VCaP (cell line): ENCODE data around the gene BSG.

Experiments used
- H3K27ac ChIP-seq: fragments of 450-650 bp; 2 replicates; pipeline ENCODE4 v1.5.1; 2017
- TF ChIP-seq, protein P1 (sequence below): fragments of 450-650 bp; conservative IDR thresholded peaks from 2 replicates; pipeline ENCODE4 v1.5.1; 2017; ENCODE audit warnings: mild to moderate bottlenecking, moderate library complexity

Gene BSG

DNA sequence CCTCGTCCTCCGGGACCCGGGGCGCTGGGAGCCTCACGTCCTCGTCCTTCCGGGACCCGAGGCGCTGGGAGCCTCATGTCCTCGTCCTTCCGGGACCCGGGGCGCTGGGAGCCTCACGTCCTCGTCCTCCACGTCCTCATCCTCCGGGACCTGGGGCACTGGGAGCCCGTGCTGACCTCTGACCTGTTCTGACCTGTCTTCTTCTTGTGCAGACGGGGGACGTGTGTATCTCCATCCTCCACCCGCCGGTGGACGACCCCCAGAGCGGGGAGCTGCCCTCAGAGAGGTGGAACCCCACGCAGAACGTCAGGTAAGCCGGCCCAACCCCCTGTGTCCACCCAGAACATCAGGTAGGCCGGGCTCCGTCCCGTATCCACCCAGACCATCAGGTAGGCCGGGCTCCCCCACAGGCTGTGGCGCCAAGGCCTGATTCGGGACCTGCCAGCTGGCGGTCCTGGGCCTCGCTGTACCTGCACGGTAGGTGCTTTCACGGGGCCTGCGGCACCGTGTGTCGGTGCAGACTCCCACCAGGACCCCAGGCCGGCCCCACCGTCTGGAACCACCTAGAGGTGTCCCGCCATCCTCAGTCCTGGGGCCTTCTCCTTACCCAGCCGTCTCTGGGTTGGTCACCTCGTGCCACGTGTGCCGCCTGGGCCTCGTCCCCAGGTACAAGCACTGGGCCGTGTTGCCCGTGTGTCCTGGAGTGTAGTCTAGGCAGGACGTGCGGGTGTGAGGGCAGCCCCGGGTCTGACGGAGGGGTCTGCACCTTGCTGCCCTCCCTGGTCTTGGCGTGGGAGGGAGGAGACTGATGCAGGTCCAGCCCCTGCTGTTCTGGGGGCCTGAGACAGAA, 36.1 kb upstream of the BSG start:
- no peak overlapping the region for H3K27ac ChIP-seq
- TF ChIP-seq, protein P1, sequence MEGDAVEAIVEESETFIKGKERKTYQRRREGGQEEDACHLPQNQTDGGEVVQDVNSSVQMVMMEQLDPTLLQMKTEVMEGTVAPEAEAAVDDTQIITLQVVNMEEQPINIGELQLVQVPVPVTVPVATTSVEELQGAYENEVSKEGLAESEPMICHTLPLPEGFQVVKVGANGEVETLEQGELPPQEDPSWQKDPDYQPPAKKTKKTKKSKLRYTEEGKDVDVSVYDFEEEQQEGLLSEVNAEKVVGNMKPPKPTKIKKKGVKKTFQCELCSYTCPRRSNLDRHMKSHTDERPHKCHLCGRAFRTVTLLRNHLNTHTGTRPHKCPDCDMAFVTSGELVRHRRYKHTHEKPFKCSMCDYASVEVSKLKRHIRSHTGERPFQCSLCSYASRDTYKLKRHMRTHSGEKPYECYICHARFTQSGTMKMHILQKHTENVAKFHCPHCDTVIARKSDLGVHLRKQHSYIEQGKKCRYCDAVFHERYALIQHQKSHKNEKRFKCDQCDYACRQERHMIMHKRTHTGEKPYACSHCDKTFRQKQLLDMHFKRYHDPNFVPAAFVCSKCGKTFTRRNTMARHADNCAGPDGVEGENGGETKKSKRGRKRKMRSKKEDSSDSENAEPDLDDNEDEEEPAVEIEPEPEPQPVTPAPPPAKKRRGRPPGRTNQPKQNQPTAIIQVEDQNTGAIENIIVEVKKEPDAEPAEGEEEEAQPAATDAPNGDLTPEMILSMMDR = no peak

DNA sequence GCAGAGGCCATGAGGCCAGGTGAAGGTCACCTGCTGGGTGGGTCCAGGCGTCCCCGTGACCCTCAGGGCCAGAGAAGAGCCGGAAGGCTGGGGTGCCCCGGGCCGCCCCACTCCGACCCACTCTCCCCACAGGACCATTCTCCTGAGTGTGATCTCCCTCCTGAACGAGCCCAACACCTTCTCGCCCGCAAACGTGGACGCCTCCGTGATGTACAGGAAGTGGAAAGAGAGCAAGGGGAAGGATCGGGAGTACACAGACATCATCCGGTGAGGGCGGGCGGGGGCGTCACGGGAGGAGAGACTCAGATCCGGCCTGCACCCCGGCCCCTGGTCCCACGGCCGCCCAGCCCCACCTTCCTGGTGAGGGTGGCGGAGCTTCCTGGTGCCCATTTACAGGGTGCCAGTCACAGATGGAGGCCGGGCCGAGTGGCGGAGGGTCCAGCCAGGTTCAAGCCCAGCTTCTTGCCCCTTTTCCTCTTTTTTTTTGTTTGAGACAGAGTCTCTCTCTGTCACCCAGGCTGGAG, 35.5 kb upstream of the BSG start:
- no peak overlapping the region for H3K27ac ChIP-seq
- TF ChIP-seq, protein P1 = no peak

DNA sequence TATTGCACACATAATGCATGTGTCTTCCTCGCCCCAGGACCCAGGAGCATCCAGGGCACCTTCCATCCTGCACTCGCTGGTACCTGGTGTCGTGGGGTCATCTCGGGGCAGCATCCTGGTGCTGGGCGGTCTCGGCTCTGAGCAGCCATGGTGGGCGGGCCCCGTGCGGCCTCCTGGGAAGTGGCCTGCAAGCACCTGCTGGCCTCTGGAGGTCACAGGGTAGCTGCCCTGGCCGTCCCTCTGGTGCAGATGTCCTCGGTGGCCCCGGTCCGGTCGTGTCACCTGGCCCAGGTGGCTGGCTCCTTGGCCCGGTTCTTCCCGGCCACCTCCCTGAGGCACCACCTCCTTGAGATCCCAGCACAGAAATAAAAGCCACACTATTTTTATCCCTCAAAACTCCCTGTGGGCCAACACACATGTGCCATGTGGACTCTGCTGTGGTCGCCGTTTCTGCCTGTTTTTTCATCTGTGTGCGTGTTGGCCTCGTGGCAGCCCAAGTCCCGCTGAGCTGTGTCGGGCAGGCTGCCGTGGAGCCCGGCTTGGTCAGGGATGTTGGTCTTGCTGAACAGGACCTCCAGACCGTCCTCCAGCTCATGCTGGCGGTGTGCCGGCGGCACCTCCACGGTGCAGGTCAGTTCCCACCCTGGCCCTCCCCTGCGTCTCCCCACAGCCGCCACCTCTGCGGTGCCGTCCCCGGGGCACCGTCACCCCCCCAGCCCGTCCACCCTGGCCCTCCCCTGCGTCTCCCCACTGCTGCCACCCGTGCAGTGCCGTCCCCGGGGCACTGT, 33.6 kb upstream of the BSG start:
- H3K27ac ChIP-seq = peak overlapping the region; percentile 15; the same call in 1 of the 2 replicates
- TF ChIP-seq, protein P1 = no peak

DNA sequence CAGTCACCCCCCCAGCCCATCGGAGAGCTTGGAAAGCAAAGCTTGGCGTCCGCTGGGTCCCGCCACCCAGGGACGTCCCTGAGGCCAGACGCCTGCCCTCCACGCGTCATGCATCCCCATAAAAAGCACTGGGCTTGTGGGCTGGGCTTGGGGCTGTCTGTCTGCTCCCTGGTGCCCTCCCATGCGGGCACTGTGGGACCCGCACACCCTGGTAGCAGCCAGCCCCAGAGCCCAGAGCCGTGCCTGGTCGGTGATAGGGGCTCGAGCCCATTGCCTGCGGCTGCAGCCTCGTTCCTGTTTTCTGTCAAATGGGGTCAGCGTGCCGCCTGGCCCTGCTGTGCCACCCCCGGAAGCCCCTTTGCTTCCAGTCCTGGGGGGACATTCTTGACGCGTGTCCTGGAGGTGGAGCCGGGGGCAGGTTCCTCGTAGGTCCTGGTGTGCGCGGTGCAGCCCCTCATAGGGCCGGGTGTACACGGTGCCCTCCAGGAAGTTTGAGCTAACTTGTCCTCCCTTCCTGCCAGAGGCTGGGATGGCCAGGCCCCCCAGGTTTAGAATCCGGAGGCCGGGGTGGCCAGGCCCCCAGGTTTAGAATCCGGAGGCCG, 32.9 kb upstream of the BSG start:
- TF ChIP-seq, protein P1 = no peak
- H3K27ac ChIP-seq = no peak overlapping the region

DNA sequence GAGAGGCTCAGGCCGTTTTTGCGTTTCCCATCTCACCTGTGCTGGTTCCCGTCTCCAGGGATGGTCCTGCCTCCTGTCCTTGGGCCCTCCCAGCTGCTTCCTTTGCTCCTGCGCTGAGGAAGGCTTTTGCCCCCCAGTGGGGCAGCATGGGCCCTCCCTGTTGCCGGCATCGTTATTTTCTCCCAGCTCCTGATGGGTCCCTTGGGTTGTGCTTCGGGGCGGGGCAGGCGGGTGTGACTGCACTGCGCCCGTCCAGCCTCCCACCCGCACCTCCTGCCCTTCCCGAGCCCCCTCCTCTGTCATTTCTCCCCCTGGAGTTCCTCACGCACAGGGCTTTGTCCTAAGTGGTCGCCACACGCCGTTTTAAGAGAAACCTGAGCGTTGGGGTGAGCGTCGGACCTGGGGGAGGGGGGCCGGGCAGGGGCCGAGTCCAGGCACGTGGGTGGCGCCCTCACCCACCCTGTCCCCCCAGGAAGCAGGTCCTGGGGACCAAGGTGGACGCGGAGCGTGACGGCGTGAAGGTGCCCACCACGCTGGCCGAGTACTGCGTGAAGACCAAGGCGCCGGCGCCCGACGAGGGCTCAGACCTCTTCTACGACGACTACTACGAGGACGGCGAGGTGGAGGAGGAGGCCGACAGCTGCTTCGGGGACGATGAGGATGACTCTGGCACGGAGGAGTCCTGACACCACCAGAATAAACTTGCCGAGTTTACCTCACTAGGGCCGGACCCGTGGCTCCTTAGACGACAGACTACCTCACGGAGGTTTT, 31.3 kb upstream of the BSG start:
- H3K27ac ChIP-seq = no peak overlapping the region
- TF ChIP-seq, protein P1 = no peak

DNA sequence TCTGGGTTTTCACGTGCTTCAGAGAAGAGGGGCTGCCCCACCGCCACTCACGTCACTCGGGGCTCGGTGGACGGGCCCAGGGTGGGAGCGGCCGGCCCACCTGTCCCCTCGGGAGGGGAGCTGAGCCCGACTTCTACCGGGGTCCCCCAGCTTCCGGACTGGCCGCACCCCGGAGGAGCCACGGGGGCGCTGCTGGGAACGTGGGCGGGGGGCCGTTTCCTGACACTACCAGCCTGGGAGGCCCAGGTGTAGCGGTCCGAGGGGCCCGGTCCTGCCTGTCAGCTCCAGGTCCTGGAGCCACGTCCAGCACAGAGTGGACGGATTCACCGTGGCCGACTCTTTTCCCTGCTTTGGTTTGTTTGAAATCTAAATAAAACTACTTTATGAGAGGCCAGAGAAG, 30.7 kb upstream of the BSG start:
- no peak overlapping the region for H3K27ac ChIP-seq
- TF ChIP-seq, protein P1 = no peak
